HG03060 (cell line): ENCODE measurements around the gene SHKBP1.
"Not testable (repeated sequence)": the region's sequence is repeated elsewhere in the genome, so short reads cannot be mapped to it uniquely, and the experiment has no call there.

Source experiments
- ATAC-seq: cut with Tn5 transposase; IDR thresholded peaks from one replicate; pipeline ENCODE4 v1.9.1; 2021; ENCODE audit warnings: low read depth, moderate number of reproducible peaks; ENCODE audit not compliant: unreplicated experiment

Gene SHKBP1

DNA sequence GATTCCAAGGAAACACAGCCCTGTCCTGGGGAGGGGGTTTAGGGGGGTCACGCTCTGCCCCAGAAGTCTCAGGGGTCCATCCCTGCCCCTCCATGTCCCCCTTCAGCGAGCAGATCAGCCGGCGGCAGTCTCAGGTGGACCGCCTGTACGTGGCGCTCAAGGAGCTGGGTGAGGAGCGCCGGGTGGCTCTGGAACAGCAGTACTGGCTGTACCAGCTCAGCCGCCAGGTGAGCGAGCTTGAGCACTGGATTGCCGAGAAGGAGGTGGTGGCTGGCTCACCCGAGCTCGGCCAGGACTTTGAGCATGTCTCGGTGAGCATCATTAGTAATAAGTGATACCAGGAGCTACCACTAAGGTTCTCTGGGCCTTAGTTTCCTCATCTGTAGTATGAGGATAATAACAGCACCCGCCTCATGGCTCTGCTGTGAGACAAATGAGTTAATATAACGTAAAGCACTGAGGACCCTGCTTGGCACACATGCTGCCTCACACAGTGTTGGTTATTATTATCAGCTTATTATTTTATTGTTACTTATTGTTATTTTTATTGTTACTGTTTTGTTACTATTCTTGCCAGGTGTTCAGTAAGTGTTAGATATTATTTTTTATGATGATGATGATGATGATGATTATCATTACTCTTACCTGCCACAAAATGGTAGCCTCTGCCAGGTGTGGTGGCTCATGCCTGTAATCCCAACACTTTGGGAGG, 20.5 kb upstream of the SHKBP1 start:
- ATAC-seq: no peak

DNA sequence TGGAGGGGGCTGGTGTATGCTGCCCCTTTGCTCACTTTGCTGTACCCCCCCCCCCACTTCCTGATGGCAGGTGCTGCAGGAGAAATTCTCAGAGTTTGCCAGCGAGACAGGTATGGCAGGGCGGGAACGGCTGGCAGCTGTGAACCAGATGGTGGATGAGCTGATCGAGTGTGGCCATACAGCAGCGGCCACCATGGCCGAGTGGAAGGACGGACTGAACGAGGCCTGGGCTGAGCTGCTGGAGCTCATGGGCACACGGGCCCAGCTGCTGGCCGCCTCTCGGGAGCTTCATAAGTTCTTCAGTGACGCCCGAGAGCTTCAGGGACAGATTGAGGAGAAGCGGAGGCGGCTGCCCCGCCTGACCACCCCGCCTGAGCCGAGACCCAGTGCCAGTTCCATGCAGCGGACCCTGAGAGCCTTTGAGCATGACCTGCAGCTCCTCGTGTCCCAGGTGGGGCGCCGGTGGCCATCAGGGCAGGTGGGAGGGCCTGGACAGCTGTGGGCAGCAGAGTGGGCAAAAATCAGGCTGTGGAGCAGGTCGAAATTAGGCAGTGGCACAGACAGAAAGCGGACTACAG, 19.6 kb upstream of the SHKBP1 start:
- no peak for ATAC-seq

DNA sequence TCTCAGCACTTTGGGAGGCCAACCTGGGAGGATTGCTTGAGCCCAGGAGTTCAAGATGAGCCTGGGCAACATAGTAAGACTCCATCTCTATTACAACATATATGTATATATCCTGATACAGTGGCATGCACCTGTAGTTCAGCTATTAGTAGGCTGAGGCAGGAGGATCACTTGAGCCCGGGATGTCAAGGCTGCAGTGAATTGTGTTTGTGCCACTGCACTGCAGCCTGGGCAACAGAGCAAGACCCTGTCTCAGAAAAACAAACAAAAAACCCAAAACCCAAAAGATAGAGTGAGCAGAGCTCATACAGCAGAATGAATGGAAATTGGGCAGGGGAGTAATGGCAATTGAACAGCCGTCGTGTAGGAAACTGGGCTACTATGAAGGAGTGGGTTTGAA, 17.3 kb upstream of the SHKBP1 start:
- ATAC-seq: no peak

DNA sequence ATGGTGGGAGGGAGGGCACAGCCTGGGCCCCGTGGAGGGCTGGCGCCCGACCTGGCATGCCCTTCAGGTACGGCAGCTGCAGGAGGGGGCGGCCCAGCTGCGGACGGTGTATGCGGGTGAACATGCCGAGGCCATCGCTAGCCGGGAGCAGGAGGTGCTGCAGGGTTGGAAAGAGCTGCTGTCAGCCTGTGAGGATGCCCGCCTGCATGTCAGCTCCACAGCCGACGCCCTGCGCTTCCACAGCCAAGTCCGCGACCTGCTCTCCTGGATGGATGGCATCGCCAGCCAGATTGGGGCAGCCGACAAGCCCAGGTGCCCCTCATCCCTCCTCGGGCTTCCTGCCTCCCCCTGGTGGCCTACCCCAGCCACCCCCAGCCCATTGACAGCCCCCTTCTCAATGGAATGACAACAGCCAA, 16.6 kb upstream of the SHKBP1 start:
- ATAC-seq: no peak

DNA sequence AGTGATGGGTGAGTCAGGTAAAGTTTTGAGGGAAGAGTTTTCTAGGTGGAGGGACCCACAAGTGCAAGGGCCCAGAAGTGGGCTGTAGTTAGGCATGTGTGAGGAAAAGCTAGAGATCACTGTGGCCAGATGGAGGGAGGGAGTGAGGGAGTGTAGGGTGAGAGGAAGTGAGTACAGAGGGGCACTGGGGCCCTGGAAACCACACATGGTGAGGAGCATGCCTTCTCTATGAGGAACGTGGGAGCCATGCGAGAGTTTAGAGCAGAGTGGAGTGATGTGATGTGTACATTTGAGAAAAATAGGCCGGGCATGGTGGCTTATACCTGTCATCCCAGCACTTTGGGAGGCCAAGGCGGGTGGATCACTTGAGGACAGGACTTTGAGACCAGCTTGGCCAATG, 14.7 kb upstream of the SHKBP1 start:
- no peak for ATAC-seq

DNA sequence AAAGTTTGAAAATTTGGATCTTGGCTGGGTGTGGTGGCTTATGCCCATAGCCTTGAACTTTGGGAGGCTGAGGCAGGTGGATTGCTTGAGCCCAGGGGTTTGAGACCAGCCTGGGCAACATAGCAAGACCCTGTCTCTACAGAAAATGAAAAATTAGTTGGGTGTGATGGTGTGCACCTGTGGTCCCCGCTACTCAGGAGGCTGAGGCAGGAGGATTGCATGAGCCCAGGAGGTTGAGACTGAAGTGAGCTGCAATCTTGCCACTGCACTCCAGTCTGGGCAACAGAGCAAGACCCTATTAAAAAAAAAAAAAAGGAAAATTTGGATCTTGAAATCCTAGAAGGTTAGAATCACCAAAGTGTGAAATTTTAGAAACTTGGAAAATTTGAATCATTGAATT, 12.1 kb upstream of the SHKBP1 start:
- not testable (repeated sequence) for ATAC-seq

DNA sequence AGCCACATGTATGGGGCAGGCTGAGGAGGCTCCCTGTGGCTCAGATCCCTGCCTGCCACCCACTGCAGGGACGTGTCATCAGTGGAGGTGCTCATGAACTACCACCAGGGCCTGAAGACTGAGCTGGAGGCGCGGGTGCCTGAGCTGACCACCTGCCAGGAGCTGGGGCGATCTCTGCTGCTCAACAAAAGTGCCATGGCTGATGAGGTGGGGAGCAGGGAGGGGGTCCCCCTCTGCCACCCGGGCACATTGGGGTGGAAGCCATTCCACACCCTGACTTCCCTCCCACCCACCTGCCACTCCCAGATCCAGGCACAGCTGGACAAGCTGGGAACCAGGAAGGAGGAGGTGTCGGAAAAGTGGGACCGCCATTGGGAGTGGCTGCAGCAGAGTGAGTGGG, 11.3 kb upstream of the SHKBP1 start:
- no peak for ATAC-seq

DNA sequence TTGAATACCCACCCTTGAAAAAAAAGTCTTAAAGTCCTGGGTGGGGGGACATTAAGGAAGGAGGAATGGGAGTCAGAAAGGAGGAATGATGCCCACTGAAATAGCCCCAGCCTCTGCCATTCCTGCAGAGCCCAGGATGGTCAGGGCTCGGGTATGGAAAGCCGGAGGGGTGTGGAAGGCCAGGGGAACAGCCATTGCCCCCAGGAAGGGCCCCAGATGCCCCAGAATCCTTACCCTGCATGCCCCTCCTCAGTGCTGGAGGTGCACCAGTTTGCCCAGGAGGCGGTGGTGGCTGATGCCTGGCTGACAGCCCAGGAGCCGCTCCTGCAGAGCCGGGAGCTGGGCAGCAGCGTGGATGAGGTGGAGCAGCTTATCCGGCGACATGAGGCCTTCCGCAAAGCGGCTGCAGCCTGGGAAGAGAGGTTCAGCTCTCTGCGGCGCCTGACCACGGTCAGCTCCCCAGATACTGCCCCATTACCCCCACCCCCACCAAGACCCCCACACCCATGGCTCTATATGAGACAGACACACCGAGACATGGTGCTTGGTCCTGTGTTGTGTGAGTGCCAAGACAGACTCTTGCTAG, 10.7 kb upstream of the SHKBP1 start:
- no peak for ATAC-seq

DNA sequence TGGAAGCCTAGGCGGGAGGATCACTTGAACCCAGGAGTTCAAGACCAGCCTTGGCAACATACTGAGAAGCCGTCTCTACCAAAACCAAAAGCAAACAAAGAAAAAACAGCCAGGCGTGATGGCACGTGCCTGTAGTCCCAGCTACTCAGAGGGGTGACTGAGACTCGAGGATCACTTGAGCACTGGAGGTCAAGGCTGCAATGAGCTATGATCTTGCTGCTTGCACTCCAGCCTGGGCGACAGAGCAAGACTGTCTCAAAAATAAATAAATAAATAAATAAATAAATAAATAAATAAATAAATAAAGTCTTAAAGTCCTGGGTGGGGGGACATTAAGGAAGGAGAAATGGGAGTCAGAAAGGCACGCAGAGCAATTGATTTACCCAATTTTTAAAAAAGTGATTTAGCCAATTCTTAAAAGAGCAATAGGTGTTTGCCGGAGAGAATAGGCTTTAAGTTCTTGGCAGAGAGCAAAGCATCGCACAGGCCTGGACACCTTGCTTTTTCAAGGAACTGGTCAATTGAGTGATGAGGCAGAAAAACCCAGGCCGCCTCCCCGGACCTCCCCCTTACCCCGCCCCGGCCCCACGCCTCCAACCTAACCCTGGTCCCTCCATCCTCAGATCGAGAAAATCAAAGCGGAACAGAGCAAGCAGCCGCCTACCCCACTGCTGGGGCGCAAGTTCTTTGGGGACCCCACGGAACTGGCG, 9.5 kb upstream of the SHKBP1 start:
- ATAC-seq: no peak

DNA sequence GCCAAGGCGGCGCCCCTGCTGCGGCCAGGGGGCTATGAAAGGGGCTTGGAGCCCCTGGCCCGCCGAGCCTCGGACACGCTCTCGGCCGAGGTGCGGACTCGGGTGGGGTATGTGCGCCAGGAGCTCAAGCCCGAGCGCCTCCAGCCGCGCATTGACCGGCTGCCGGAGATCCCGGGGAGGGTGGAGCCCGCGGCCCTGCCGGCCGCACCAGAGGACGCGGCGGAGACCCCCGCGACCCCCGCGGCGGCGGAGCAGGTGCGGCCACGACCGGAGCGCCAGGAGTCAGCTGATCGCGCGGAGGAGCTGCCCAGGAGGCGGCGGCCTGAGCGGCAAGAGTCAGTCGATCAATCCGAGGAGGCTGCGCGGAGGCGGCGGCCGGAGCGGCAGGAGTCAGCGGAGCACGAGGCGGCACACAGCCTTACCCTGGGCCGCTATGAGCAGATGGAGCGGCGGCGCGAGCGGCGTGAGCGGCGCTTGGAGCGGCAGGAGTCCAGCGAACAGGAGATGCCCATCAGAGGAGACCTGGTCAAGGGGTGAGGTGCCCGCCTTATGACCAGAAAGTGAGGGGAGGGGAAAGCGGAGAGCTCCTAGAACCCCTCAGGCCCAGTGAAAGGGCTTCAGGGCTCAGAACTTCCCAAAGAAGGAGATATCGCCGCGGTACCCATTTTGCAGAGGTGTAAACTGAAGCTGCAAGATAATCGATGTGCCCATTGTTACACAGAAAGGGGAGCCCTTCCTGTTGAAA, 8.8 kb upstream of the SHKBP1 start:
- no peak for ATAC-seq

DNA sequence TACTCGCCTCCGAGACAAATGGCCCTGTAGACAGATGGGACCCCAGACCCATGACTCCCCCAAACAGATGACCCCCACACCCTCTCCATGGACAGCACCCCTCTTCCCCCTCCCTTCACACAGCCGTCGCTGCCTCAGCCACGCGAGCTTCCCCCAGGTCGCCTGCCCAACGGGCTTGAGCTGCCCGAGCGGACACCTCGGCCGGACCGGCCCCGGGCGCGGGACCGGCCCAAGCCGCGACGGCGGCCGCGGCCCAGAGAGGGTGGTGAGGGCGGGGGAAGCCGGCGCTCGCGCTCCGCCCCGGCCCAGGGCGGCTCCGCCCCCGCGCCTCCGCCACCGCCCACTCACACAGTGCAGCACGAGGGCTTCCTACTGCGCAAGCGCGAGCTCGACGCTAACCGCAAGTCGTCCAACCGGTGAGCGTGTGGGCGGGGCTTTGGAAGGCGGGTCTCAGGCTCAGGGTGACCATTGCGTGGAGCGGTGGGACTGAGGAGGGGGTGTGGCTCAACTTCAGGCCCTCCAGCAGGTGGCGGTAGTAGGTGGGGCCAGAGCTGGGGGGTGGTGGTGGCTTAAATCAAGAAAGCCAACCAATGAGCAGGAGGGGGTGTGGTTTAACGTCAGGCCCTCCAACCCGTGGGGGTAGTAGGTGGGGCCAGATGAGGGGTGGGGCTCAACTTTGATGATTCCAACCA, 6.2 kb upstream of the SHKBP1 start:
- peak; percentile 79 for ATAC-seq

DNA sequence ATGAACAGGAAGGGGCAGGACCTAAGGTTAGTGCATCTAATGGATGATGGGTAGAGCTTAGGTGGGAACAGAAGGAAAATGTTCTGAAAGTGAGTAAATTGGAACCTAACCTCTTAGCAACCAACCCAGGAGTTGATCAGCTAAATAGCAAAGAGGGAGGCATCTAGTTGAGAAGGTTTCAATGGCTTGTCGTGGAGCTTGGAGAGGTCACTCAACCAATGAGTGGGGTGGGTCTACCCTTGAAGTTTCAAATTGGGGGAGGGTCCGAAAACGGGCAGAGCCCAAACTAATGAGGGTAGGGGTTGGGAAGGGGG, 5.7 kb upstream of the SHKBP1 start:
- ATAC-seq: no peak

DNA sequence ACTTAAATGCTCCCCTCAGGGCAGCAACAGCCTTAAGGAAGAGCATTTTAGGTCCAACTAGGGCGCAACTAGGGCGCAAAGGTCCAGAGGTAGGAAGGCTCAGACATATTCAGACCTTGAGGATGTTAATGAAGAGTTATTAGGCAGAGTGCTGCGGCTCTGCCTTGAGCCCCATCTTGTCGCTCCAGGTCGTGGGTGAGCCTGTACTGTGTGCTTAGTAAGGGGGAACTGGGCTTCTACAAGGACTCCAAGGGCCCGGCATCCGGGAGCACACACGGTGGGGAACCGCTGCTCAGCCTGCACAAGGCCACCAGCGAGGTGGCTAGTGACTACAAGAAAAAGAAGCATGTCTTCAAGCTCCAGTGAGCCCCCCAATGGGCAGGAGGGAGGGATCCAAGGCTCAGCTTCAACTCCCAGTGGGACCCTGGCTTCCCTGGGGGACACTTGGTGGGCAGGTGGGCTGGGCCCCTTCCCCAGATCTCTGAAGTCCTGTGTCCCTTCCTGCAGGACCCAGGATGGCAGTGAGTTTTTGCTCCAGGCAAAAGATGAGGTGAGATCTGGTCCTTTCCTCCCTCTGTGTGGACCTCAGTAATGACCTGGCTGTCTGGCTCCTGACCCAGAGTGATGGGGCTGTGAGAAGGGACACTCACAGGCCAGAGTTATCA, 4.7 kb upstream of the SHKBP1 start:
- no peak for ATAC-seq

DNA sequence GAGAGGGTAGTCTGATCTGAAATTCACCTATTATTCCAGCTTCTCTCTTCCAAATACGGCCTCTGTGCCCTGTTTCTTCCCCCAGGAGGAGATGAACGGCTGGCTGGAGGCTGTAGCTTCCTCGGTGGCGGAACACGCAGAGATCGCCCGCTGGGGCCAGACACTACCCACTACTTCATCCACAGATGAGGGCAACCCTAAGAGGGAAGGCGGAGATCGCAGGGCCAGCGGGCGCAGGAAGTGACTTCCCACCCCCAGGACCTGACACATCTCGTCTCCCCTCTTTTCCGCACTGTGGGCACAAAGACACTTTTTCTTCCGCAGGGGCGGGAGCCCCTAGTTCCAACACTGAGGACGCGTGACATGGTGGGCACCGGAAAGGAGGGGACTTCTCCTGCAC, 1.3 kb upstream of the SHKBP1 start:
- no peak for ATAC-seq

DNA sequence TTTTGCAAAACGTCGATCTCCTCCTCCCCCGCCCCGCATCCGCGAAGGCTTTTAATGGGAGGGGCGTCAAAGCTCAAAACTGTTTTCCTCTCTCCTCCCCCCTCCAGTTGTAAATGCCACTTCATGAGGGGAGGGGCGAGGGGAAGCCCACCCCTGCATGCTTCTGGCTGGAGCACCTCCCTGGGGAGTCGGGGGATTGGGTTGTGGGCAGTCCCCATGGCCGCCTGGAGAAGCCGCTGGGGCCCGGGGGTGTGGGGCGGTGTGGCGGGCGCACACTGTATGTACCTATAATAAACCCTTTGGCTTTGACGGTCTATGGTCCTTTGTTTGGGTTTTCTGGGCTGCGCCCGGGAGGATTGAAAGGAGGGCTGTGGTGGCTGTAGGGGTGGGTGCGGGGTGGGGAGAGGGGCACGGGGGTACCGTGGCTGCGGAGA, 505 bp upstream of the SHKBP1 start:
- ATAC-seq: no peak

DNA sequence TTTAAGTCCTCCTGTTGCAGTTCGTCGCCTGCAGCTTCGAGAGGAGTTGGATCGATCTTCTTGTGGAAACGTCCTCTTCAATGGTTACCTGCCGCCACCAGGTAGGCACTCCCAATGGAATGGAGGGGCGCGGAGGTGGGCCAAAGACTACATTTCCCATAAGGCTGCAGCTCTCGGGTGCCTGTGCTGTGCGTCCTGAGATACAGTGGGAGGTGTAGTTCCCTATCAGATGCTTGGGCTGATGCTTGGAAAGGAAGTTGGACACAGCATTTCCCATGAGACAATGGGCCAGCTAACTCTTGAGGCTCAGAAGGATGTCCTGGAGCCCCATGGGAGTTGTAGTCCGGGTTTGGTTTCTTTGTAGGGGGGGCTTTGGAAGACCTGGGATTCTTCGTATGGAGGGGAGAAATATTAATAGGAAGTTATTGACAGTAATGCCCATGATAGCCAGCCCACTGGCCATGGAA, 1.8 kb downstream of the SHKBP1 start:
- no peak for ATAC-seq

DNA sequence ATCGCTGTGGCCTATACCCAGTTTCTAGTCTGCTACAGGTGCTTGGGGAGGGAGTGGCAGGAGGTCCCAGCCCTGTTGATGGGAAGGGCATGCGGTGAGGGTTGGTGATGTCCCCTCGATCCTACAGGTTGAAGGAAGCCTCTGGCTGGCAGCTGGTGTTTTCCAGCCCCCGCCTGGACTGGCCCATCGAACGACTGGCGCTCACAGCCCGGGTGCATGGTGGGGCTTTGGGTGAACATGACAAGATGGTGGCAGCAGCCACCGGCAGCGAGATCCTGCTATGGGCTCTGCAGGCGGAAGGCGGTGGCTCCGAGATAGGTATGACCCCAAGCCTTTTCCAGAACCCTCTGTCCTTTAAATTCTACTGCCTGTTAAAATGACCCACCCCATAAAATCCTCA, 3.9 kb downstream of the SHKBP1 start:
- ATAC-seq: no peak

DNA sequence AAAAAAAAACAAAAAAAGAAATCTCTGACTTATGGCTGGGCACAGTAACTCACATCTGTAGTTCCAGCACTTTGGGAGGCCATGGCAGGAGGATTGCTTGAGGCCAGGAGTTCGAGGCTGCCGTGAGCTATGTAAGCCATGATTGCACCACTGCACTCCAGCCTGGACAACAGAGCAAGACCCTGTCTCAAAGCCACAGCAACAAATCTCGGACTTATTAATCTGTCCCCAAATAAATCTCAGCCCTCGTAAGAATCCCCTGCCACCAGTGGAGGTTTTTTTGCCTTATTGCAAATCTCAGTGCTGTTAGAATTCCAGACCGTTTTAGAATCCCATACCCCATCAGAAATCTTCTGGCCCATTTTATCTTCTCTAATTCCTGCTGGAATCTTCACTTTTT, 4.9 kb downstream of the SHKBP1 start:
- no peak for ATAC-seq

DNA sequence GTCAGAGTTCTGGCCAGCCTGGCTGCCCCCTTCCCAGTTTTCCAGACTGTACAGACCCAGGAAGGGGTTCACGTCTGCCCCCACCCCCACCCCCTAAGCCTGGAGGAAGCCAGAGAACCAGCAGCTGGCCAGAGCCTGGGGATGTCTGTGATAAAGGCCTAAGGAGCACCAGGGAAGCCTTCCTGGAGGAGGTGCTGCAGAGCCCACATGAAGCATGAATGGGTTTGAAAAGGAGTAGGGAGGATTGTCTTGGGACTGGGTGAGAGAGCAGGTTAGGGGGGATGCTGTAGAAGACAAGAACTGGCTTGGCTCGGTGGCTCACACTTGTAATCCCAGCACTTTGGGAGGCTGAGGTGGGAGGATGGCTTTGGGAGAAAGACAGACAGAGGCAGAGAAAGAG, 5.8 kb downstream of the SHKBP1 start:
- no peak for ATAC-seq

DNA sequence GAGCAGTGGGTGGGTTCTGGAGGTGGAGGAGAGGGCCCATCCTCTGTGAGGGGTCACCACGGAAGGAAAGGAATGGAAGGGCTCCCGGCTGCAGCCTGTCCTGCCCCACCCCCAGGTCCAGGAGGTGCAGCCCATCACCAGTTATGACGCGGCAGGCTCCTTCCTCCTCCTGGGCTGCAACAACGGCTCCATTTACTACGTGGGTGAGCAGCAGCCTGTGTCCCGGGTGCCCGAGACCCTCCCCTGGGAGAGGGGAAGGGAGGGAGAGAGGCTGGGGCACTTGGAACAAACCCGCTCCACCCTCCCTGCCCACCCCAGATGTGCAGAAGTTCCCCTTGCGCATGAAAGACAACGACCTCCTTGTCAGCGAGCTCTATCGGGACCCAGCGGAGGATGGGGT, 6.6 kb downstream of the SHKBP1 start:
- ATAC-seq: no peak
